NCI-H187 treated with DMSO at 0.1 percent for 48 hours (cell line): ENCODE data around the gene PAK4.

Experiments used
- DNase-seq: peaks from one replicate; lab custom pipeline; 2025; lab: John Stamatoyannopoulos, UW

The PAK4 gene

DNA sequence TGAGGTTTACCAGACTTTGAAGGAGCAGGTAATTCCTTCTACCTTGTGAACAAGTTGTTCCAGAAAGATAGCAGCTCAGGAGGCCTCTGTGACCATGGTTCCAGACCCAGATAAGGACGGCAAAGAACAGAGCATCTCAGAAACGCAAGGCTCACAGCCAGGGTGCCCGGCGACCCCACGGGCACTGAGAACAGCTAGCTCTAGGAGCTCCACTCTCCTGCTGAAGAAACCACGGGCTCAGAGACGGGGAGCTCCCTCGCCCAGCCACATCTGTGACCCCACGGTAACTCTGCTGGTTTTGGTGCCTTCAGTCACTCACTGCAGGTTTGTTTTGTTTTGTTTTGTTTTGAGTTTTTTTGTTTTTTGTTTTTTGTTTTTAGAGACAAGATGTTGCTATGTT lies 55.2 kb downstream of the PAK4 start:
- no peak for DNase-seq

DNA sequence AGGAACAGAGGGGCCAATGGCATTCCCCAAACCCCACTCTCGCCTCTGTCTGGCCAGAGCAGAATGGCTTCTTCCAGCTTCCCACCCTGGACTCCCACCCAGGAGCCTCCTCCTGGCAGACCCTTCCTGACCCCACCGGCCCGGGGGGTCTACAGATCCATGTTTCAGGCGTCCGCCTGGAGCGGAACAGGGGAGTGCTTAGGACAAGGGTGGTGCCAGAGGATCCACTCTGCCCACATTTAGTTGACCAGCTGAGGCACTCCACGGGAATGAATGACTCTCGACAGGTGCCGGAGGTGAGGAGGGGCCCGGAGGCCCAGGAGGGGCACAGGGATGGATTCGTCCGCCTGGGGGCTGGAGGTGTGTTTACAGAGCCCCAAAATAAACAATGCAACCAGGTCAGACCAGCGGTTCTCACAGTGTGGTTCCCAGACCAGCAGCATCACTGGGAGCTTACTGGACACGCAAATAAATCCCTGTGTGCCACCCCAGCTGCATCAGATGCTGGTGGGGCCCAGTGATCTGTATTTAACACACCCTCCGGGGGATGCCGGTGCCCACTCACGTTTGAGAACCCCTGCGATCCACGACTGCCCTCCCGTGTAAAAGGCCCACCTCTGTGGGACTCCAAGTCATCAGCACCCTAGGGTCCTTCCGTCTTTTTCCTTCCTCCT lies 56.1 kb downstream of the PAK4 start:
- DNase-seq = no peak

DNA sequence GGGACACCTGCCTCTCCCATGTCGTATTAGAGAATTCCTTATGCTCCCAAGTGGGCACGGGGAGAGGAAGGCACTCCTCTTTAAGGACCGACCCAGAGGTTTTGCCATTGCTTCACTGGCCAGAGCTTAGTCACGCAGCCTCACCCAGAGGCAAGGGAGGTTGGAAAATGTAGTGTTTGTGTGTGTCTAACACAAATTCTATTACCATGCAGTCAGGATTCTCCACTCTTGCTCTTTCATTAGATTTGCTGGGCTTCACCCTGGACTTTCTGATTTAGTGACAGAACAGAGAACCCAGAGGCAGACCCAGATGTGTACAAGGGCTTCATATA lies 56.6 kb downstream of the PAK4 start:
- DNase-seq = no peak

DNA sequence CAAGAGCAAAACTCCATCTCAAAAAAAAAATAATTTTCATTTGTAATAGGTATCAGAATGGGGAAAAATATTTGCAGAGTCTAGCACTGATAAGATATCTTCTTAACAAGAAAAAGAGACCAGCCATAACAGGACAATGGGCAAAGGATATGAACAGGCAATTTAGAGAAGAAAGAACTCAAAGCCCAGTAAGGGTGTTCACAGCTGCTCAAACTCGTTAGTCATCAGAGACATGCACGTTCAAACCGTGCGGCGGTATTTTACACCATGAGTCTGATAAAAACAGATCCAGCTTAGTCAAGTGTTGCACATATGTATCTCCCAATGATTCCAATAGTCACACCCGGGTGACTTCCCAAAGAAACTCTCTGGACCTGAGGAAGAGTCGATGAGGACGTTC lies 57.5 kb downstream of the PAK4 start:
- DNase-seq = no peak

DNA sequence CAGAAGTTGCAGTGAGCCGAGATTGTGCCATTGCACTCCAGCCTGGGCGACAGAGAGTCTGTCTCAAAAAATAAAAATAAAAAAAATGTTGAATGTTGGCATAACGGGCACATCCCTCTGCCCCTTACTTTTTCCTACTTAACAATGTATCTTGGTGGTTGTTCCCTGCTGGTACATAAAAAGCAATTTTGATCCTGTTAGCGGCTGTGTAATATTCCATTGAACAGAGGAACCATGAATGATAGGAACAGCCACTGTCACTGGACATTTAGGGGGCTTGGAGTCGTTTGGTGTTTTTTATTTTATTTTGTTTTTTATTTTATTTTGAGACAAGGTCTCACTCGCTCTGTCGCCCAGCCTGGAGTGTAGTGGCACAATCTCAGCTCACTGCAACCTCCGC lies 60.8 kb downstream of the PAK4 start:
- DNase-seq = no peak

DNA sequence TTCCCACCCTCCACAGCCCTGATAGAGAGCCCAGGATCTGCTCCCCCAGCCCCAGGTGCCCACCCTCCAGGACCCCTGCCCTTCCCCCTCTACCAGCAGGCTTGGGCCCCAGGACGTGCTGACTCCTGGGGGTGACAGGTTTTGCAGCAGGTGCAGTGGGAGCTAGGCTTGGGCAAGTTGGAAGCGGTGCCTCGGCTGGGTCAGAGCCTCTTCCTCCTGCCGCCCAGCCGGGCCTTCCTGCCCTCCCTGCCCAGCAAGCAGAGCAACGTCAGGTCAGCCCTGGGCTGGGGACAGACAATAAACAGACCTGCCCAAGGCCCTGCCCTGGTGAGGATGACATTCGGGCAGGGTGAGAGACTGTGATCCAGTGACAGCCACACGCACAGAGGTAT lies 62.0 kb downstream of the PAK4 start:
- DNase-seq = no peak

DNA sequence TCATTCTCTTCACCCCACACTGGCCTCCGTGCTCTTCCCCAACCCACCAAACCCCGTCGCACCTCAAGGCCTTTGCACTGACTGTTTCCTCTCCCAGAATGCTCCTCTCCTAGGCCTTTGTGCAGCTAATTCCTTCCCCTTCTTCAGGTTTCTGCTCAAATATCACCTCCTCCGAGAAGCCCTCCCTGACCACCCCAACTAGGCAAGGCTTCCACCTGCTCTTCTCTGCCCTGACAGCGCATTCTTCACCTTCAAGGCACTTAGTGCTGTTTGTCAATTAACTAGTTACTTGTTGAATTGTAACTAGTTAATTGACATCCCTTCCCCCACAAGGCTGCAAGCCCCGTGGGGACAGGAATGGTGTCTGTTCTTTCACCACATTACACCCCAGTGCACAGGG lies 63.4 kb downstream of the PAK4 start:
- no peak for DNase-seq

DNA sequence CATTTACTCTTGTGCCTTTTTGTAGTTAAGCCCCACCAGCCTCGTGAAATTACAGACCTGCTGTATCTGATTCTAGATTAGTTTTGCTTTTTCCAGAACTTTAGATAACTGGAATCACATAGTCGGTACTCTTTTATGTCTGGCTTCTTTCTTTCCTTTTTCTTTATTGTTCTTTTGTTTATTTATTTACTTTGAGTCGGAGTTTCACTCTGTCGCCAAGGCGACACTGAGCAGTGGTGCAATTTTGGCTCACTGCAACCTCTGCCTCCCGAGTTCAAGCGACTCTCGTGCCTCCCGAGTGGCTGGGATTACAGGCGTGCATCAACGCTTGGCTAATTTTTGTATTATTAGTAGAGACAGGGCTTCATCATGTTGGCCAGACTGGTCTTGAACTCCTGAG lies 65.2 kb downstream of the PAK4 start:
- DNase-seq = no peak

DNA sequence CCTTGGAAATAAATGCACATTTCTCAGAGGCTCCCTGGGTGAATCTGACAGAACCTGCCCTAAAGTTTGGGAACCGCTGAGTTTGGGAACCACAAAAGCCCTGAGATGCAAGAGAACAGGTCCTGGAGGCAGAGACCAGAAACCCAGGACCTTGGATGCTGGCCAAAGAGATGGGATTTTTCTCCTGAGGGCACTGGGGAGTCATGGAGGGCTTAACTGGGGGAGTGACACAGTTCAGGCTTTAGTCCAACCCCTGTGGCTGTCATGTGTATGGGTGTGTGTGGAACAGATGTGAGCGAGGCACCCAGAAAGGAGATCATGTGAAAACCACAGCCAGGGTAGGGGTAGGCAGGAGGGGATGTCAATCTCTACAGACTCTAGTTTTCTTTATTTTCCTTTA lies 67.3 kb downstream of the PAK4 start:
- no peak for DNase-seq

DNA sequence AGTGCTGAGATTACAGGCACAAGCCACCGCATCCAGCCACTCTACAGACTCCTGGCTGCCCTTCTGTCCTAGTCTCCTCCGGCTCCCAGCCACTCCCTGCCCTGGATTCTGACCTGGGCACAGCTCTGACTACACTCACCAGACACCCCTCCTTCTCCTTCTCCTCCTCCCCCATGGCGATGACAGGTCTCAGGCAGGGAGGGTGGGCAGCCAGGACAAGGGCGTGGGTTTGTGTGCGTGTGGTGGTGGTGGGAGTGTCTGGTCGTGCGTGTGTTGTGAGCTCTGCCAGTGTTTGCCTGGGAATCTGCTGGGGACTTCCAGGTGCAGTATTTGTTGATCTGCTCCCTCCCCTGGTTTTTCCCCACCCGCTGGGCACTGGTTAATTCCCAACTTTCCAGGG lies 68.2 kb downstream of the PAK4 start:
- no peak for DNase-seq

DNA sequence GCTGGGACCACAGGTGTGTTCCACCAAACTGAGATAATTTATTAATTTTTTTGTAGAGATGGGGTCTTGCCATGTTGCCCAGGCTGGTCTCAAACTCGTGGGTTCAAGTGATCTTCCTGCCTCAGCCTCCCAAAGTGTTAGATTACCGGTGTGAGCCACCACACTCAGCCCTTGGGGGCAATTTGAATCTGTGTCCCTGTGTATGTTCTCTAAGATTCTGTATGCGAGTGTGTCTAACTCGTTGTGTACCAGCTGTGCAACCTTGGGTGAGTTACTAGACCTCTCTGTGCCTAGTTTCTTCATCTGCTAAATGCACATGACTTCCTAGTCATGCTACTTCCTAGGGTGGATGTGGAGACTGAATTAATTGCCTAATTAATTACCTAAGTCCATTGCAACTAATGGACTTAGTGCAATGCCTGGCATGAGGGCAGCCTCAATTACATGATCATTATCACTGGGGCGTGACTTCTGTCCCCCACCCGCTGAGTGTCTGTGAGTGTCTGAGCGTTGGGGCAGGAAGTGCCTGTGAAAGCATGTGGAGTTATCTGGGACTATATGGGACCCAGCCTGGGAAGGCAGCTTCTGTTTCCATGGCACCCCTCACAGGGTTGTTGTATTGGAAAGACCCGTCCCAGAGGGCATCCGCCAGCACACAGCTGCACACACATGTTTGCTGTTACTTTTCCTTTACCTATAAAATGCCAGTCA lies 69.4 kb downstream of the PAK4 start:
- no peak for DNase-seq

DNA sequence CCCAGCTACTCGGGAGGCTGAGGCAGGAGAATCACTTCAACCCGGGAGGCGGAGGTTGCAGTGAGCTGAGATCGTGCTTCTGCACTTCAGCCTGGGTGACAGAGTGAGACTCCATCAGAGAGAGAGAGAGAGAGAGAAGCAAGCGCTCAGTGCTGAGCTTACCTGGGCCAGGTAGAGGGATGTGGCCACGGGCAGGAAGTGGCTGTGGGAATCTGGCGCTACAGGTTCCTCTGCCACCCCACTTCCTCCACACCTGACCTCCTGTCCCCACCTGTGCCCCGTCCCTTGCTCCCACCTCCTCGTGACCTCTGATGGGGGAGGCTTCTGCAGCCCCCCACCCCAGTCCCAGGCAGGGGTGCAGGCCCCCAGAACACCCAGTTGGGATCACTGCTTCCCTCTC lies 70.2 kb downstream of the PAK4 start:
- DNase-seq = no peak

DNA sequence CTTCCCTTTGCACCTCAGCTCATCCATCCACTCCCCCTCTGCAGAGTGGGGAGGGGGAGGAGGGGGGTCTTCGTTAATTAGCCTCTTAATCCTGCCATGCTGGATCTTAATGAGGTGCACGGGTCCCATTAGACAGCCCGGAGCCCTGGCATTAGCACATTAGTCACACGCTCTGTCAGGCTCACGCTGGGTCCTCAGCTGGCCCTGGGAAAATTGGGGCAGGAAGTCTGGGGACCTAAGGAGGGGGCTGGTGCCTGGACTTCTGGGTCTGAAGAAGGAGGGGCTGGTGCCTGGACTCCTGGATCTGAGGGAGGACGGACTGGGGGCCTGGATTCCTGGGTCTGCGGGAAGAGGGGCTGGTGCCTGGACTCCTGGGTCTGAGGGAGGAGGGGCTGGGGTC lies 70.7 kb downstream of the PAK4 start:
- DNase-seq = no peak

DNA sequence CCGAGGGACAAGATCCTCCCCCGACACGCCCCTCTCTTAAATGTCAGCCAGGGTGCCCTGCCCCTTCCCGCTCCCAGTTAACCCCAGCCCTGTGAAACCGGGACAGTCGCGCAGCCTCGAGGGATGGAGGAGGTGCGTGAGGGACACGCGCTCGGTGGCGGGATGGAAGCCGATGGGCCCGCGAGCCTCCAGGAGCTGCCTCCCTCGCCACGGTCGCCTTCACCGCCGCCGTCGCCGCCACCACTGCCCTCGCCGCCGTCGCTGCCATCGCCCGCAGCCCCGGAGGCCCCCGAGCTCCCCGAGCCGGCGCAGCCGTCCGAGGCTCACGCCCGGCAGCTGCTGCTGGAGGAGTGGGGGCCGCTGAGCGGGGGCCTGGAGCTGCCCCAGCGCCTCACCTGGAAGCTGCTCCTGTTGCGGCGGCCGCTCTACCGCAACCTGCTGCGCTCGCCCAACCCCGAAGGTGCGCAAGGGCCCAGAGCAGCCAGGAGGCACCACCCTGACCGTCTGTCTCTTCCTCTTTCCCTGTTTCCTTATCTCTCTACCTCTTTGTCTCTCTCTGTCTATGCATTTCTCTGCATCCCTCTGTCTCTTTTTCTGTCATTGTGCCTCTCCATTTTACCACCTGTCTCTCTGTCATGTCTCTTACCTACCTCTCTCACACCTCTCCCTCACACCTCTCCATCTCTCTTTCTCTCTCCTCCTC lies 71.4 kb downstream of the PAK4 start, which contains the start of gene NCCRP1:
NCCRP1 (plus strand) TSS at position 105 of the 703 bp plus-strand sequence; CDS start at position 124, 19 bp downstream.
- no peak for DNase-seq

DNA sequence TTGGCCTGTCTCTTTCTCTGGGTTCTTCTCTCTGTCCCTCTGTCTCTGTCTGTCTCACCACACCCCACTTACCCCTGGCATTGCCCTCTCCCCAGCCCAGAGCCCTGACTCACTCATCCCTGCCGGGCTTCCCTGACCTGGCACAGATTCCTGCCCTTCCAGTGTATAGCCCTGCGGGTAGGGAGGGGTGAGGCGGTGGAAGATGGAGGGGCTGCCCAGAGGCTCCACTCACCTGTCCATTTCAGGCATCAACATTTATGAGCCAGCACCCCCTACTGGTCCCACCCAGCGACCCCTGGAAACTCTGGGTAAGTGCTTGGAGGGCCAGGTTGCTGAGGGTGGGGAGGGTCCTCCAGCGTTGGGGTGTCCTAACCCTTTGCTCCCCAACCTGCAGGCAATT lies 72.2 kb downstream of the PAK4 start:
- DNase-seq = no peak

DNA sequence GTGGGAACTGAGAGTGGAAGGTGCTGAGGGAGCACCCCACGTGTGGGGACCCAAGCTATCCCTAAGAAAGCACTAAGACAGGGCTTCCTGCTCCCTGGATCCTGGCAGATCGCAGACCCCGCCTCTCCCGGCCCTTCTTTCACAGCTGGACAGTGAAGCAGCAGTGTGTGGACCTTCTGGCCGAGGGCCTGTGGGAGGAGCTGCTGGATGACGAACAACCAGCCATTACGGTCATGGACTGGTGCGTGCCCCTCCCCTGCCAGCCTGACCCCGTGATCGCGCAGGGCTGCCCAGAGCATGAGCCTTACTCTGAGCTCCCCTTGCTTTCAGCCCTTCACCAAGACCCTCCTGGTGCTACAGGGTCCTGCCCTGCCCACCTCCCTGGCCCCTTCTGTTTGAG lies 73.4 kb downstream of the PAK4 start:
- DNase-seq = no peak

DNA sequence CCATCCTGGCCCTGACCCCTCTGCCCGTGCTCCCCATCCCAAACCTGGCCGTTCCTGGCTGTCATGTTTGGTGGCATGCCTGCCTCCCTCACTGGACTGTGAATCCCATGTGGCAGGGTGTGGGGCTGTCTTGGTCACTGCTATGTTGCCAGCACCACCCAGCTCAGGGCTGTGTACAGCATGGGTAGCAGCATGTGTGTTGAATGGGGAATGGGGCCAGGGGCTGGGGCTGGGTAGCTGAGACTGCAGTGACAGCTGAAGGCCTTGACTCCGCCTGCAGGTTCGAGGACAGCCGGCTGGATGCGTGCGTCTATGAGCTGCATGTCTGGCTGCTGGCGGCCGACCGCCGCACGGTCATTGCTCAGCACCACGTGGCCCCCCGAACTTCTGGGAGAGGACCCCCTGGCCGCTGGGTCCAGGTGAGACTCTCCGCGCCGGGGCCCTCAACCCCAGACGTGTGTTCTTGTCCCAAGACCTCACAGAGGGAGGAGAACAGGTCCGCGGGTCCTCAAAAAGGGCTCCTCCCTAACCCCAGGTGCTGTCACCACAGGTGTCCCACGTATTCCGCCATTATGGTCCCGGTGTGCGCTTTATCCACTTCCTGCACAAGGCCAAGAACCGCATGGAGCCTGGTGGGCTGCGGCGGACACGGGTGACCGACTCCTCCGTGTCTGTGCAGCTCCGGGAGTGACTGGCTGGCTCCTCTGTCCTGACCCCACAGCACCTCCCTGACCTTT lies 74.6 kb downstream of the PAK4 start:
- no peak for DNase-seq

DNA sequence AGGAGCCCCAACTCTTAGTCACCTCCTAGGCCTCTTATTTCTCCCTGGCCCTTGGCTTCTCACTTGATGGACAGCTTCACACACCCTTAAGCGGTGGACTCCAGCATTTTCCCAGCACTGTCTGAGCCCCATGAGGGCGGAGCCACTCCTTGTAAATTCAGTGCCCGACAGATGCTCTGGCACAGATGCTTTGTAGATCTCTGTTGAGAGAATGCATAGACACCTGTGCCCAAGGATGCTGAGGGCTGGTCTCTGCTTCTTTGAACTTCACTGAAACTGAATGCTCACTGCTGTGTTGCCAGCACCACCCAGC lies 75.2 kb downstream of the PAK4 start:
- DNase-seq = no peak

DNA sequence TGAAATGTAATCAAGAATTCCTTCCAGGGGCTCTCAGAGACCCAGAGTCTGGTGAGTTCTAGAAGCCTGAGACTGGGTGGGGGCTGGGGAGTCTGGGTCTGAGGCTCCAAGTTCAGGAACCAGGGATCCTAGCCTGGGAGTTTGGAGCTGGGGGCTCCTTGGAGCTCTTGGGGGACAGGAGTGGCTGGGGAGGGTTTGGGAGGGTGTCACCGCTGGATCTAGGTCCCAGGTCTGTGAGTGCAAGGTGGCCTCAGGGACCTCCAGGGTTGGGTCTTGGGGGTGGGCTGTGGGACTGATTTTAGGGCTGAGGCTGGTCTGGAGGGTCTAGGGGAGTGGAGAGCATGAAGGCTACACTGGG lies 77.4 kb downstream of the PAK4 start:
- DNase-seq = no peak

DNA sequence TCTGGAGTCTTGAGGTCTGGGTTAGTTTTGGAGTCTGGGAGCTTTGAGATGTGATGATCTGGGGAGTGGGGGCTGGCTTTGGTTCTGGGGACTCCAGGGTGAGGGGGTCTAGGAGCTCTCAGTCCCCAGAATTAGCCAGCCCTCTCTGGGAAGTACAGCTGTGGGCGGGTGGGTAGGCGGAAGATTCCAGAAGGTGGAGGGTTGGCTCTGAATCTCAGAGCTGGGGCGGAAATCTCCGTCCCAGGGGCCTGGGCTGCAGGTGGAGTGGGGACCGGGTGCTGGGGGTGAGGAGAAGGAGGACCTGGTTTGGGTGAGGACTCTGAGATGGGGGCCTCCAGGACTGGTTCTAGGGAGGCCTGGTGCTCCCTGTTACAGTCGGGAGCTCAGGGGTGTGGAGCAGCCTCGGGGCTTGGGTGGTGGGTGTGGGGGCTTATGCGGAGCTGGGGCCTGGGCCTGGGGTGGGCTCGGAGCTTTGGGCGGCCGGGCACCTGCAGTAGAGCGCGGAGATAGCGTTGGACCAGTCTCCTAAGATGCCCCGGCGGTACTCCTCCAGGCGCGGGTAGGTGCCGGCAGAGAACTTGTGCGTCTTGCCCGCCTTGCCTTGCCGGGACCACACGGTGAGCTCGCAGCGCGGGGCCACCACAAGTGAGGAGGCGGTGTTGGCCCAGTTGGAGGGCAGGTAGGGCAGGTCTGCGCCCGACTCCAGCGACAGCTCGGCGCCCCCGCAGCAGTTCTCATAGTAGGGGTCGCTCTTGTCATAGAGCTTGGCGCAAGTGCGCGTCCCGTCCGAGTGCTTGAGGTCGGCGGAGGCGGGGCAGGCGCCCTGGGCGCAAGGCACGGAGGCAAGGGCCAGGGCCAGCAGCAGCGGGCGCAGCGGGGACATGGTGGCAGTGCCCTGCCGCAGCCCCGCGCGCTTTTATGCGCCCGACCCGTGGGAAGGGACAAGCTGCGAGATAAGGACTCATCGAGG lies 78.1 kb downstream of the PAK4 start, which contains the start of gene SYCN:
SYCN (minus strand) TSS at position 892 of the 970 bp plus-strand sequence; CDS start at position 883, 9 bp downstream.
- no peak for DNase-seq

DNA sequence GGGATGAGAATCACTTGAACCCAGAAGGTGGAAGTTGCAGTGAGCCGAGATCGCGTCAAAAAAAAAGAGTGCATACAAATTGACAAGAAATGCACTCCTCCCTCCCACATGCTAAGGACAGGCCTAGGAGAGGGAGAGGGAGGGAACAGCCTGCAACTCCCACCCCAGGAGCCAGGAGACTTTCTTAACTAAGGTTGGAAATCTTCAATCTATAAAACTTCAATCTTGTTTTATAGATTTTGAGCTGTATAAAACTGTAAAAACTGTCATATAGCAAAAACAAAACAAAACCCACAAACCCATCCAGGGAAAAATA lies 79.8 kb downstream of the PAK4 start:
- no peak for DNase-seq

DNA sequence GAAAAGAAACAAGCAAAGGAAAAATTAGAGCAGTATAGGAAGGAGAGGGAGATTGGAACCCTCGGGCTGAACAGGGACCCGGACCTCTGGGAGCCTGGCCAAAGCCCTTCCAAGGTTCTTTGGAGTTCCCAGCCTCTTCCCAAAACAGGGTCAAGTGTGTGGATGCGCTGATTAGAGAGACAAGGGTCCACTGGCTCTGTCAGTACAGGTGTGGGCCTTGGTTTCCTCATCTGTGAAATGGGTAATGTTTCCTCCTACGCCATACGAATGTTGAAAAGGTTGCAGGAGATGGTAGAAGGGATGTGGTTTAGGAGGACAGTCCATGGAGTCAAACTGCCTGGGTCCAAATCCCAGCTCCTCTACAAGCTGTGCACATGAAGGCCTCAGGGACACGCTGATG lies 80.5 kb downstream of the PAK4 start:
- no peak for DNase-seq
